SK-MEL-5 (cell line): ENCODE measurements around the gene SUMO4. TPM values are rescaled to one million over a fixed set of nuclear protein-coding genes. Genes with fewer than 3 reads are reported as not detected.

ENCODE experiments used
- DNase-seq: peaks from one replicate; pipeline ENCODE4 v3.0.0-alpha.2; 2016; ENCODE audit warnings: low read depth, low spot score
- in situ Hi-C: cut with HindIII; loops from 2 replicates; pipeline ENCODE4 v1.10.0; 2016; ENCODE audit warnings: low sequenced_read_pairs, high pct_unique_total_duplicates, low pct_unique_long_range_greater_than_20kb
- polyA plus RNA-seq, 2 experiments: library from polyadenylated mRNA; depleted of rRNA; stranded (reverse); fragments of >200 nt; gene quantifications; 2 replicates each; pipeline ENCODE4 v1.2.3, GENCODE V29; 2015
- total RNA-seq: library from RNA; depleted of rRNA; stranded (reverse); fragments of >200 nt; shearing (Covaris generic); gene quantifications from 2 replicates; pipeline ENCODE4 v1.2.3, GENCODE V29; 2014; rRNA removed

SUMO4 gene
- total RNA-seq, result 0.43 TPM in 1 of 2 replicates, not detected in the other
- not detected in 2 replicates for polyA plus RNA-seq (2015; cell fraction: cytosol; rRNA removed)
- polyA plus RNA-seq (2015; cell fraction: nucleus; rRNA removed), result 0.45 TPM in 1 of 2 replicates, not detected in the other

GRCh38 chr6:149400050-149400449 lies at the start of gene SUMO4:
Gene SUMO4 (plus strand): TSS chr6:149400262. CDS start chr6:149400392, 130 bp downstream.
- DNase-seq, result no peak
- in situ Hi-C loops, result no loop called here

GRCh38 chr6:149354009-149354408 lies 46.1 kb upstream of the SUMO4 start:
- in situ Hi-C loops, result no loop called here
- DNase-seq, result no peak

GRCh38 chr6:149356081-149356750 lies 43.8 kb upstream of the SUMO4 start:
- in situ Hi-C loops, result no loop called here
- no peak for DNase-seq

DNA sequence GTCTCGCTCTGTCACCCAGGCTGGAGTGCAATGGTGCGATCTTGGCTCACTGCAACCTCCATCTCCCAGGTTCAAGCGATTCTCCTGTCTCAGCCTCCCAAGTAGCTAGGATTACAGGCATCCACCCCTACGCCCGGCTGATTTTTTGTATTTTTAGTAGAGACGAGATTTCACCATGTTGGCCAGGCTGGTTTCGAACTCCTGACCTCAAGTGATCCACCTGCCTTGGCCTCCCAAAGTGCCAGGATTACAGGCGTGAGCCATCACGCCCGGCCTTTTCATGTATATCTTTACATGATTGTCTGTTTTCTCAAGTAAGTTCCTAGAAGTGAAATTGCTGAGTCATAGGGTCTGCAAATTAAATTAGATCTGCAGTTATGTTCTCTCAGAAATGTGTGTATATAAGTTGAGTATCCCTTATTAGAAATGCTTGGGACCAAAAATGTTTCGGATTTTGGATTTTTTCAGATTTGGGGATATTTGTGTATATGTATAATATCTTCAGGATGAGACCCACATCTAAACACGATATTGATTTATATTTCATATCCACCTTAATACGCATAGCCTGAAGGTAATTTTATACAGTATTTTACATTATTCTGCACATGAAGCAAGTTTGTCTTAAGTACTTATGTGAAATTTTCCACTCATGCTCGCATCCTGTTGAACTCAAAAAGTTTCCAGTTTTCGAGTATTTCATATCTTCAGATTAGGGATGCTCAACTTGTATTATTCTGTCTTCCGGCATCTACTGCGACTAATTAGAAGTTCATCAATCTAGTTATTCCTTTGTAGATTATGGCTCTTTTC lies 42.1 kb upstream of the SUMO4 start:
- in situ Hi-C loops, result no loop called here

GRCh38 chr6:149359440-149359839 lies 40.6 kb upstream of the SUMO4 start:
- DNase-seq, result no peak
- in situ Hi-C loops, result no loop called here

More for the DNA sequence above, 42.1 kb upstream of the SUMO4 start:
- DNase-seq, result no peak

- in situ Hi-C loops, result no loop called here
- DNase-seq, result no peak
Observed at GRCh38 chr6:149360536-149360935, 39.5 kb upstream of the SUMO4 start.

DNA sequence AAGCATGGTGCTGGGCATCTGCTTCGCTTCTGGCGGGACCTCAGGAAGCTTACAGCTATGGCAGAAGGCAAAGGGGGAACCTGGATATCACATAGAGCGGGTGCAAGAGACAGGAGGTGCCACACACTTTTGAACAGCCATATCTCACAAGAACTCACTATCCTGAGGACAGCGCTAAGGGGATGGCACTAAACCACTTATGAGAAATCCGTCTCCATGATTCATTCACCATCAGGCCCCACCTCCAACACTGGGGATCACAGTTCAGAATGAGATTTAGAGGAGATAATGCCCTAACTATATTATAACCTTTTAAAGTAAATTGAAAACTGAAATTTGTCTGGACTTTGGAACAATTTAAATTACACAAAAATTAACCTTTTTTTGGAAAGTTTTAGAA lies 37.8 kb upstream of the SUMO4 start:
- DNase-seq, result no peak
- in situ Hi-C loops, result no loop called here

DNA sequence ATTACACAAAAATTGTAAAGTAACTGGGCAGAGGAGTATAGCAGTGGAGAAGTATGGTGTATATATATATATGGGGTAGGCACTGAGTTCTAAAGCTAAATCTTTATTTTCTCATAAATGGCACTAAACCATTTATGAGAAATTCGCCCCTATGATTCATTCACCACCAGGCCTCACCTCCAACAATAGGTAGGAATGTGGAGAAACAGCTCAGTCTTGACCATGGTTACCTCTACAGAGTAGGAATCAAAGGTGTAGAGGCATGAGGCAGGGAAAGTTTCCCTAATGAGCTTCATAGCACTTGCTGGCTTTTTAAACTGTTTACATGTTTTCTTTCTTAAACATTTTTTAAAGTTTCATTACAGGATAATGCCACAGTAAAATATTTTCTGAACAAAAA lies 36.9 kb upstream of the SUMO4 start:
- DNase-seq, result no peak
- in situ Hi-C loops, result no loop called here

DNA sequence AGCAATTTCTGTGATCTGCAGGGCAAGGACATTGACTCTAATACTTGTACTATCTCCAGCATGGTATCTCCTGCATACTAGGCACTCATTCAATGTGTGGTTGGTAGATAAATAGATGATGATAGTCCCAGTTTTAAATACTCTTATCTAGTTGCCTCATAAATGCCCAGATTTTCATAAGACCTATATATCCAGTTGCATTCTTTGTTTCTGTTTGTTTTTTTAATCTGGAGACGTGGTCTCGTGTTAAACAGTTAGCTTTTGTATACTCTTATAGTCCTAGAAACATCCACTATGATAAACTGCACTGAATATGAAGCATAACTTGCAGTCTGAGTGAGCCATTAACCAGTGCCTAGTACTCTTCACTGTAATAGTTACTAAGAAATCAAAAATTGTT lies 35.5 kb upstream of the SUMO4 start:
- in situ Hi-C loops, result no loop called here
- DNase-seq, result no peak

- in situ Hi-C loops, result no loop called here
- DNase-seq, result no peak
Observed at GRCh38 chr6:149365197-149365596, 34.9 kb upstream of the SUMO4 start.

- in situ Hi-C loops, result no loop called here
- no peak for DNase-seq
Observed at GRCh38 chr6:149366267-149366921, 33.7 kb upstream of the SUMO4 start.

GRCh38 chr6:149368065-149368464 lies 32.0 kb upstream of the SUMO4 start:
- in situ Hi-C loops, result no loop called here
- DNase-seq, result no peak

- in situ Hi-C loops, result no loop called here
- no peak for DNase-seq
Observed at GRCh38 chr6:149371154-149371553, 28.9 kb upstream of the SUMO4 start.

DNA sequence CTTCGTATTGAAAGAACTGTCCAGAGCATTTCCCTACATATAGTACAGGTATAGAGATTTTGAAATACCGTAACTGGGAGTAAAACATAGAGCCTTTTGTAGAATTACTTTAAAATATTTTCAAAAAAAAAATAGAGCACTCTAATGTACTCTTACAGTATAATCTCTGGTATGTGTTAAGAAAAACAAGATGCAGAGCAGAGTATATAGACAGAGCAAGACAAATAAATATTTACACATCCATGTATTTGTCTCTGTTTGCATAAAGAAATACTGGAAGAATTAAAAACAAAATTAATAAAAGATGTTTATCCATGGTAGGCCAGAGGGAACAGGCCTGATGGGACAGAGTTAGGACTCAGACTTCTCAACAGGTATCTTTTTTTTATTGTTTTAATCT lies 28.0 kb upstream of the SUMO4 start:
- in situ Hi-C loops, result no loop called here
- DNase-seq, result no peak

- no peak for DNase-seq
- in situ Hi-C loops, result no loop called here
Observed at GRCh38 chr6:149373511-149373910, 26.6 kb upstream of the SUMO4 start.

- in situ Hi-C loops, result no loop called here
Observed at GRCh38 chr6:149379977-149380376, 20.1 kb upstream of the SUMO4 start.

GRCh38 chr6:149380523-149380922 lies 19.5 kb upstream of the SUMO4 start:
- DNase-seq, result no peak
- in situ Hi-C loops, result no loop called here

More at GRCh38 chr6:149379977-149380376, 20.1 kb upstream of the SUMO4 start:
- no peak for DNase-seq

GRCh38 chr6:149383371-149383770 lies 16.7 kb upstream of the SUMO4 start:
- DNase-seq, result no peak
- in situ Hi-C loops, result no loop called here
